NCI-H2107 treated with DMSO at 0.1 percent for 48 hours (cell line): Measurements from ENCODE around the gene HEBP2.

Experiments used
- DNase-seq: peaks from one replicate; lab custom pipeline; 2025; ENCODE audit not compliant: unreplicated experiment; lab: John Stamatoyannopoulos, UW

The HEBP2 gene

DNA sequence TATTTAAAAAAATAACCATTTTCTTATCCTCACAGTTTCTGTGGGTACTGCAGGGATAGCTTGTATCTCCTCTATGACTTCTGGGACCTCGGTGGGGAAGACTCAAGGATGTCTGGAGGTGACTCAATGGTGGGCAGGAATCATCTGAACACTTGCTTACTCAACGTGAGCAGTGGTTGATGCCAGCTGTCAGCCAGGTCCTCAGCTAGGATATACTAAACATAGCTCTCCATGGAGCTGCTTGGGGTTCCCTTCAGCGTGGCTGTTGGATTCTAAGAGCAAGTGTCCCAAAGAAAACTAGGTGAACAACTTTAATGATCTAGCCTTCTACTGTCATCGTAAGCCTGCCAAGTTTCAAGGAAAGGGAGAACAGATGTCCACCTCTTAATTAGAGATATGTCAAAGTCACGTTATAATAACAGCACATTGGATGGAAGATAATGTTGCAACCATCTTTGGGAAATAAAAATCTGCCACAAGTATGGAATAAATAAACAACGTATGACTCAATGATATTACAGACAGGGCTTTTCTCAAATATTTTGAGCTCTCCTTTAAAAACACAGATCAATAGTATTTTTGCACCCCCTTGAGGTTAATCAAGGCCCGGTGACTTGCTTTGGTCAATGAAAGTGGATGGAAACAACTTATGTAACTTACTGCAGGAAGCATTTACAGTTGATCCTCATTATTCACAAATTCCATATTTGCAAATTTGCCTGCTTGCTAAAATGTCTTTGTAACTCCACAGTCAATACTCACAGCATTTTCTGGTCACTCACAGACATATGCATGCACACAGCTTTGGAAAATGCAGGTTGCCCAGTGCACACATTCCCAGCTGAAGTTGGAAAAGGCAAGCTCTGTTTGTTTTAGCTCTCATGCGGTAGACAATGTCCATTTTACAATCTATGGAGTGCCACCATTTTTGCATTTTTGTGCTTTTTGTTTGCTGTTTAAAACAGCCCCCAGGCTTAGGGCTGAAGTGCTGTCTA, 6.6 kb upstream of the HEBP2 start:
- no peak for DNase-seq

DNA sequence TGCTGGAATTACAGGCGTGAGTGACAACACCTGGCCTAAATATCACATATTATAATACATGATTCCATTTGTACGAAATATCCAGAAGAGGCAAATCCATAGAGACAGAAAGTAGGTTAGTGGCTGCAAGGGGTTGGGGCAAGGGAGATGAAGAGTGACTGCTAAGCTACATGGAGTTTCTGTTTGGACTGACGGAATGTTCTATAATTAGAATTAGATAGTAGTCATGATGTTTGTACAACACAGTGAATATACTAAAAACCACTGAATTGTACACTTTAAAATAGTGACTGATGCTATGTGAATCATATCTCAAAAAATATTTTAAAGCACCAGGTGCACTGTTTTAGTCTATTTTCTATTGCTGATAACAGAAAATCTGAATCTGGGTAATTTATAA, 3.7 kb upstream of the HEBP2 start:
- DNase-seq, result no peak

DNA sequence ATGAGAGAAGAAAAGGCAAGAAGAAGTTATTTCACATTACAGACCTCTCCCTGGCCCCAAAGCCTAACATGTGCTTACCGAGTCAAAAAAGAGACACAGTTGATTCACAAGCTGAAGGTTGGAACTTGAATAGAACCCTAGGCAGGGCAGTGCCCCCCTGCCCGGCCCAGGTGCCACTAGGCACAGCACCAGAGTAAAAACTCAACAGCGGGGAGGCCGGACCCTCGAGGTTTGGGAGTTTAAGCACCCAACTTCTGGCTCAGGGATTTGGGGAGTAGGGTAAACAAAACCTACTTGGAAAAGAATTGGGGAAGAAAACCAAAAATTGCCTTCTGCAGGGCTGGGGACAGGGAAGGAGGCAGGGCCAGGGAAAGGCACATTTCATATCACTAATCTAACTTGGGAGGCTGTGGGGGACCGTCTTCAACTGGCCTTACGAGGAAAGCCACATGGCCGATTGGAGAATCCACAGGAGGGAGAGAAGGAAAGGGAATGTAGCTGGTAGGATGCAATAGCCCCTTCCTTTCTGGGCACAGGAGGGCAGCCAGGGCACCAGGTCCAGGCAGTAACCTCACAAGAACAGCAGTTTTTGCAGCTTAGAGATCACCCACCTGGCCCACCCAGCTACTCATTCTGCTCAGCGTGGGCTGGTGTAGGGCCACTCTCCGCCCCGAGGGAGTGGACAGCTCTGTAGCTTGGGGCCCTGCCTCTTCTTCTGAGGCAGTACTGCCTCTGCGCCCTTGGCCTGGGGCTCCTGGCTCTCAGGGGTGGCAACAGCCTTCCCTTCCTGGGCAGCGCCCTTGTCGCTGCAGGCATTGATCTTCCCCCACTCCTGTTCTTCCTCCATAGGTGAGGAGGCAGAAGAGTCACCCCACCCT, 1.8 kb upstream of the HEBP2 start:
- DNase-seq, result no peak

DNA sequence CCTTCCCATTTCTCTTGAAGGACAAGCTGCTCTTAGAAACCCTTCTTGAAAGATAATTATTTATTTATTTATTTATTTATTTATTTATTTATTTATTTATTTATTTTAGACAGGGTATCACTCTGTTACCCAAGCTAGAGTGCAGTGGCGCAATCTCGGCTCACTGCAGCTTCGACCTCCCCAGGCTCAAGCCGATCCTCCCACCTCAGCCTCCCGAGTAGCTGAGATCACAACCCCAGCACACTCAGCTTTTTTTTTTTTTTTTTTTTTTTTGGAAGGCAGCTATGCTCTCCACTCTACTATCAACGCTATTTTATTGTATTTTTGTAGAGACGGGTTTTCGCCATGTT, 1.2 kb upstream of the HEBP2 start:
- no peak for DNase-seq

DNA sequence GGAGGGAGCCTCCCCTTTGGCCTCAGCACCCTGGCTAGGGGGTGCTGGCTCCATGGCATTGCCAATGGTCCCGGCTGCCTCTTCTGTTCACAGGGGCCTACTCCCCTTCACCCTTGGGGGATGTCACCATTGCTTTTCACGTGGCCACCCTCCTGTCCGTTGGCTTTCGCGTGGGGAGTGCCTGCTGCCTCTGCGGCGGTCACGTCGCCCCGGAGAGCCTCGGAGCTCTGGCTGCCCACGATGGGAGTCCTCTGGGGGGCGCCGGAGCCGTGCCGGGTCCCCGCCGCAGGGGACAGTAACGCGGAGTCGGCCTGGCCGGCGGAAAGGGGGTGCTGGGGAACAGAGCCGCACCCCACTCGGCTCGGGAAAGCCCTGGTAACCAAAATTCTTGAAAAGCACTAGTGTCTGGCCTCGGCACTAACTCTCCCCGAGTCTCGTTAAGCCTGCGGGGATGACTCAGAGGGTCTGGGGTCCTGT, 661 bp upstream of the HEBP2 start:
- DNase-seq, result no peak

DNA sequence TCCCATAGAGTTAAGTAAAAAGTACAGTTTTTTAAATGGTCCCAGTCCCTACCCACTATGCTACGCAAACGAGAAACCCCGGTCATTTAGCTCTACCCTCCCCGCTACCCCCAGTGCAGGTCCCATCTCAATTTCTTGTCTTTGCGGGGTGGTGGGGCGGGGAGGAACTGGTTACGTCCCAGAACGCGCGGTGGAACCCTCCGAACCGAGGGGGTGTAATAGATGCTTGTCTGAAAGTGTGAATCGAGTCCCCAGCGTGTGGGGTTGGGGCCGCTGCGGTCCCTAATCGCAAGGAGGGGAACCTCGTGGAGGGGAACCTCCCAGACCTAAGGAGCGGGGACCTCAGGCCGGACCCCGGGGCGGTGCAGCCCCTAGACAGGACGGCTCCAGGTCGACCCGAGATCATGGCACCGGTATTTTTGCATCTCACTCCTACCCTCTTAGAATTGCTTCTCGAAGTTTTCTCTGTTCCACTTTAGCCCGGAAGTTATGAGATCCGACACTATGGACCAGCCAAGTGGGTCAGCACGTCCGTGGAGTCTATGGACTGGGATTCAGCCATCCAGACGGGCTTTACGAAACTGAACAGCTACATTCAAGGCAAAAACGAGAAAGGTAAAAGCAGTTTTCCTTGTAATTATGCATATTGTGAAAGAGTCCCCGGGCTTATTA, 779 bp downstream of the HEBP2 start:
- peak; percentile 3 for DNase-seq

DNA sequence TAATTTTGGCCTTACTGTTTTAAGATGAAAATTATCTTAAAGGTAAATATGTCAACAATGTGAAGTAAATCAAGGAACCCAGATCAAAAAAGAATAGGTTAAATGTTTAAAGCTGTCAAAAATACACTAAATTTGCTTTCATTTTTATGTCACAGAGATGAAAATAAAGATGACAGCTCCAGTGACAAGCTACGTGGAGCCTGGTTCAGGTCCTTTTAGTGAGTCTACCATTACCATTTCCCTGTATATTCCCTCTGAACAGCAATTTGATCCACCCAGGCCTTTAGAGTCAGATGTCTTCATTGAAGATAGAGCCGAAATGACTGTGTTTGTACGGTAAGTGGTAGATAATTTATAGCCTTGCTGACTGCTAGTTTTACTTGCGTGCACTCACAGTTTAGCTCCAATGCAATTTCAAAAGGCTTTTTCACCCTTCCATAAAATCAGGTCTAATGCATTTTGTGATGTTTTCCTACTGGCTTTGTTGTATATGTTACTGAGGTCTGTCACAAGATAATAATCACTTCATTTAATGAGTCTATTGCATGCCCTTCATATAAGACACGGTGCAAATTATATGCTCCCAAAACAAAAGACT, 1.9 kb downstream of the HEBP2 start:
- peak; percentile 30 for DNase-seq

DNA sequence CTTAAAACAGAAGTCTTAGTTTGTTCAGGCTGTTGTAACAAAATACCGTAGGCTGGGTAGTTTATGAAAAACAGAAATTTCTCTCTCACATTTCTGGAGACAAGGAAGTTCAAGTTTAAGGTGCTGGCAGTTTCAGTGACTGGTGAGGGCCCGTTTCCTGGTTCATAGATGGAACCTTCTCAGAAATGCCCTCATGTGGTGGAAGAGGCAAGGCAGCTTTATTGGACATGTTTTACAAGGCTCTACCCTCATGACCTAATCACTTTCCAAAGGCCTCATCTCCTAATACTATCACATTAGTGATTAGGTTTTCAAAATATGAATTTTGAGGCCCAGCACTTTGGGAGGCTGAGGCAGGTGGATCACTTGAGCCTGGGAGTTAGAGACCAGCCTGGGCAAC, 2.4 kb downstream of the HEBP2 start:
- DNase-seq, result no peak

DNA sequence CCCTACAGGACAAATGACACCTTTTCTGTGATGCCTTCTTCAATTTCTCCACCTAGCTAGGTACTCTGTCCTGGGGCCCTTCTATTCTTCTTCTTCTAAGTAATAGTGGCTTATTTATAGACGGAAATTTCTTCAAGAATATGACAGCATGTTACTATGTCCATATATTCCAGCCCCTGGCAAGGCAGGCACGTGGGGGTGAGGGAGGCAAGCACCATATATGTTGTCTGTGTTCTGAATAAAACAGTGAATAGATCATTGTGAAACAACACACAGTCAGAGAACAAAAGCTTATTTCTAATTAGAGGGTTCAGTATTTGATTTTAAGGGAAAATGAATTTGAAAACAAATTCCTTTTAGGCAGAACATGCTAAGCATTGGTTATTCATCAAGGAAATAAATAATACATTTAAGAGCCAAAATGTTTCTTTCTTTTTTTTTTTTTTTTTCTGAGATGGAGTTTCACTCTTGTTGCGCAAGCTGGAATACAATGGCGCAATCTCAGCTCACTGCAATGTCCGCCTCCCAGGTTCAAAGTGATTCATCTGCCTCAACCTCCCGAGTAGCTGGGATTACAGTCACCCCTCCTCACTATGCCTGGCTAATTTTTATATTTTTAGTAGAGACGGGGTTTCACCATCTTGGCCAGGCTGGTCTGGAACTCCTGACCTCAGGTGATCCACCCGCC, 6.2 kb downstream of the HEBP2 start:
- DNase-seq, result no peak

DNA sequence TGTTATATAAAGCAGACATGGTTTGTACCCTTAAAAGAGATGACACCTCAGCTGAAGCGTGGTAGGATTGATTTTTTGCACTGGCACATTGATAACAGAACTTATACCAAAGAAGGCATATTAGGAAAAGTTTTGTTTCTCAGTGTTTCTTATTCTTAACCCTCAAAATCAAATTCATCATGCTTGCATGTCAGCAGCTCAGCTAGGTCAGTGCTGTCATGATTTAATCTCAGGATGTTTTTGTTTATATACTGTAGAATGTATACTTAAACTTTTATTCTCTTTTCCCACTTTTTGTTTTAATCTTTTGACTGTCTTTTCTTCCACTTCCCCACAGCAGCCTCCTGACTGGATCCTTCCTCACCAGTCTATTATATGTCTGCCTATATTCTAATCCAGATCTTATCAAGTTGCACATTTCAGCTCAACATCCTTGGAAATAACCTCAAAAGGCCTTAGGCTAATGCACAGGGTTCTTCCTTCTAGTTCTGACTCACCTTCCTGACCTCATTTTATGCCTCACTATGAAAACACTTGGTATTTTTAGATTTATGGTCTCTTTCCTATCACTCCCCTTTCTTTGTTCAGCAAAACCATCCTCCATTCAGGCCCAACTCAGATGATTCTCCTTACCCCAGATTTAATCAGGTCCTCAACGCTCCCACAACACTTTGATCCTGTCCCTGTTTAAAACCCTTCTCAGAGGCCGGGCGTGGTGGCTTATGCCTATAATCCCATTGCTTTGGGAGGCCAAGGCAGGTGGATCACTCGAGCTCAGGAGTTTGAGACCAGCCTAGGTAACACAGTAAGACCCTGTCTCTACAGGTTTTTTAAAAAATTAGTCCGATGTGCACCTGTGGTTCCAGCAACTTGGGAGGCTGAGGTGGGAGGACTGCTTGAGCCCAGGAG, 7.2 kb downstream of the HEBP2 start:
- no peak for DNase-seq

DNA sequence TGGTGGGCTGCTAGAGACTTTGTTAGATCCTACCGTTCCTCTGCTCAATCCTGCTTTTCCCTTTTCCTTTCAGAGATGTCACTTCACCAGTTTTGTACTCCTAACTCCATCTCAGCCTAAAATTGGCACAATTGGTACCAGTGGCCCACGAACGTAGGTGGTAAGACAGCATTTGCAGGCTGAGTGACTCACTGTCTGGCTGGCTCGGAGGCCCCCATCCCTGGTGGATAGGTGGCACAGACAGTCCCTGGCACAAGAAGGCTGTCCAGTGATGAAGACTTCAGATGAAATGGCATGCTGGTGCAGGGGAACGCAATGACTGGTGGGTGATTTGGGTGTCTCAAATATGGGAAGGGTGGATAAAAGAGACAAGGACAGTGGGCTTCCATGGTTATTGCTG, 11.1 kb downstream of the HEBP2 start:
- DNase-seq, result no peak

DNA sequence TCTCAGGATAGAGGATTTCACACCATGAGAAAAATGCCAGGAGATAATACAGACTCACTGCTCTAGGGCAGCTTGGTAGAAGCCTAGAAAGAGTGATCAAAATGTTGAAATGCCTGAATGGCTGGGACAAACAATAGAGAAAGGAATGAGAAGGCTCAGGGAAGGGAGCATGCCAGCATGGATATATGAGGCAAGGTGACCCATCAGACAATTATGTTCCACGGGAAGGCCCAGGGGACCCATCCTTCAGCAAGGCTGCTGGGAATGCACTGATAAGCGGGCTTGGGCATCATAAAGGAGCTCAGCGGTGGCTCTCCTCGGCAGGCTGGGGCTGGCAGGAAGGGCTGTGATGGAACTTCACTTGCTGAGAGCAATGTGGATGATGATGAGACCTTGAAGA, 12.2 kb downstream of the HEBP2 start:
- no peak for DNase-seq

DNA sequence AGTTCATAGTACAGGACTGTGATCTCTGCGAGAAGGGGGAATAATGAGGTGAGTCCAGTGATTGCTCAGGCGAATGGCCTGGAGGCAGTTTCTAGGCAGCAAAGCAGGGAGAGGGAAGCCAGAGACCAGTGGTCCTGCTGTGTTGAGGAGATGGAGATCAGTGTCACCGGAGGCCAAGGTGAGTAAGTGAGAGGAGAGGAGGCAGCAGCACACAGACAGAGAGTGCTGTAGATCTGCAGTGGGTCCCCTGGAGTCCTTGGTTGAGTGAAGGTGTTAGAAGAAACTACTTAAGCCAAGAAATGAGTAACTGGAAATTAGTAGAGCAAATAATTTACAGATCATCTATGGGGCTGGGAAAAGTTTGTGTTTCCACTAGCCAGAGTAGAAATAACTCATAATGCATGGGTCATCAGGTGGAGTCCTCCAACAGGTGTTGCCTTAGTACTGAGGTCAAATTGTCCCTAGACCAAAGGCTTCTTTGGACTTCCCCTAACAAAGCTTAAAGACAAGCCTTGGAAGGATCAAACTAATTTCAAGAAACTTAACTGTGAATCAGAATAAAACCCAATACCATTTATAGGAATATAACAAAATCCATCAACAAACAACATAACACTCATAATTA, 13.6 kb downstream of the HEBP2 start:
- DNase-seq, result no peak

DNA sequence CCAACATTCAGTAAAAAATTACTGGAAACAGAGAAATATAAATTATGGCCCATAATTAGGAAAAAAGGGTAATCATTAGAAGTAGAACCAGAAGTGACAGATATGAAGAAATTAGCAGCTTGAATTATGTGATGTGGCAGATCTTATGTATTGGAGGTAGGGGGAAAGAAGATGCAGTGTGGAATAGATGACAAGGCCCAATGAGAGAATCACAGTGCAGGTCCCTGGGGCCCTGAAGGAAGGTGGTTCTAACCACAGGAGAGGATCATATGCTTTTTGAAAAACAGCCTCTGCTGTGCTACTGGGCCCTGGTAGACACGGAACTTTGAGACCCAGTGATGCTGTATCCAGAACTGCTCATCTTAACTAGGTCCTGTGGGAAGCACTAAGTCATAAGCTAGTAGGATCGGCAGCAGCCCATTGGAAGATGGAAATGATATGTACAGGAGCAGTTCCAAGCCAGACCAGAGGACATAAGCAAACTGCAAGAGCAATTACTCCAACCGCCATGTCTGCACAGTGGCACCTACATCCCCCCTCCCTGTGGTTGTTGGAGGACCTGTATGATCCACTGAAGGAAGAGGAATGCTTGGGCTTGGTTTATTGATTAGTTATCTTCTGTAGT, 14.2 kb downstream of the HEBP2 start:
- DNase-seq, result no peak

DNA sequence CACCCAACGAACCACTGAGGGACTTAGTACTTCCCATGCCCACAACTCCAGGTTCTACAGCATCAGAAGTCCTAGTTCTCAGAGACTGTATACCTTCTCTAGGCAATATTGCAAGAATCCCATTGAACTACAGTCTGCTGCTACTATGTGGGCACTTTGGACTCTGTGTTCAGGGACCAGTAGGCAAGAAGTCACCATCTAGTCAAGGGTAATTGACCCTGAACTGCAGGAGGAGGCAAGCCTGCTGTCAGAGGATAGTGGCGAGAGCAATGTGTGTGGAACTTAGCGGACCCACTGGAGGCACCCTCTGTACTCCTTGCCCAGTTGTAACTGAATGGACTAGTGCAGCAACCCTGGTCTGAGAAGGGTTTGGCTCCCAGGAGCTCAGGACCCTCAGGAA, 15.7 kb downstream of the HEBP2 start:
- DNase-seq, result no peak

DNA sequence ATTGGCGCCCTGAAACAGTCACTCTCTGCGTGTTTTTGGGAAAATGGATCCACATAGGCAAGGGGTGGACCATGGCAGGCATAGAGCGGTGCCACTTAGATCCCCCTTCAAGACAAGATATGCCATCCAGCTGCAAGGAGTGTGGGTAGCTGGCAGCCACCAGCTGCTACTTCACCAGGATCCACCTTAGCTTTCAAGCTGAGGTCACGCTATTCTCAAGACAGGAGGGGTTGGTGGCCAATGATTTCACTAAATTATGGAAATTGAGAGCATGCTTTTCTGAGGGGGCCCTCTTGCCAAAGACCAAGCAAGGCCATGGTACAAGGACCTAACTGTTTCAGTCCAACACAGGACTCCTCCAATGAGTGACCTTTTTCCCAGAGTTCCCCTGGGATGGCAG, 16.3 kb downstream of the HEBP2 start:
- DNase-seq, result no peak

DNA sequence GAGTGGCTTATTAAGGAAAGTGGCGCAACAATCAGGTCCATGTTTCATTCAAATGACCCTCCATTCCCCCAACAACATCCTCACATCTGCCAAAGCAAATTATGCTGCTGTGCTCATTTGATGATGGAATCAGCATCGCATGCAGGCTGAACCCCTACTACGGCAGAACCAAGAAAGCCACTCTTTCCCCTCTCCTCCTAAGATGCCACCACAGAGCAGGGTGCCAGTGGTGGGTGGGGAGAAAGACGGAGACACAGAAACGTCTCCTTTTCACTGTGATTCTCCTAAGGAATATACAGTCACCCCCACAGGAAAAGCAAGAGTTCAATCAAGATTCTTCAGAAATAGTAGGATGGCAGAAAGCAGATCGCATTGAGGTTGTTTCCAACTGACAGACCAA, 17.1 kb downstream of the HEBP2 start:
- no peak for DNase-seq

DNA sequence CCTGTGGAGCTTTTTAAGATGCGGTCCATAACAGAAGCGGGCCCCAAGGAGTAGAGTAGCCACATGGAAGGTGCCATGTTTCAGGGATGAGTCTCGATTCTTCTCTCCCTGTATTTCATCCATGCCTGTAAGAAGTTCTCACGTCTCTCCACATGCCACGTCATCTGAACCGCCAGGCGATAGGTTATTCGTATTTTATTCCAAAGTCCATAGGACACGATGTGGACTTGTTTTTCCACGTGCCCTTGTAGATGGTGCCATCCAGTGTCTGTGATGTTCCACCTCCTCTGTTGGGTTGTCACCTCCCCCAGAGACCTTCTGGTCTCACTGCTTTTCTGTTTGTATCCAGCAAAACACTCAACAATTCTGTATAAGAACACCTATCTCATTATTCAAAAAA, 17.6 kb downstream of the HEBP2 start:
- no peak for DNase-seq
